SU-DHL-6 (cell line): ENCODE results near the gene MRPL20.

ENCODE experiments used
- EZH2phosphoT487 ChIP-seq: fragments of 200-600 bp; sonication (generic), shearing (Covaris generic); conservative IDR thresholded peaks from 2 replicates; pipeline ENCODE4 v1.6.1; 2018; ENCODE audit warnings: mild to moderate bottlenecking, antibody characterized with exemption, low read length, moderate library complexity, mixed read lengths
- TF ChIP-seq, protein P1 (sequence below): fragments of 200-600 bp; sonication (generic); IDR thresholded peaks from one replicate; pipeline ENCODE4 v1.5.1; 2017; ENCODE audit warnings: antibody characterized with exemption, mild to moderate bottlenecking, low read length, moderate library complexity; ENCODE audit not compliant: insufficient read depth, poor library complexity, severe bottlenecking

DNA sequence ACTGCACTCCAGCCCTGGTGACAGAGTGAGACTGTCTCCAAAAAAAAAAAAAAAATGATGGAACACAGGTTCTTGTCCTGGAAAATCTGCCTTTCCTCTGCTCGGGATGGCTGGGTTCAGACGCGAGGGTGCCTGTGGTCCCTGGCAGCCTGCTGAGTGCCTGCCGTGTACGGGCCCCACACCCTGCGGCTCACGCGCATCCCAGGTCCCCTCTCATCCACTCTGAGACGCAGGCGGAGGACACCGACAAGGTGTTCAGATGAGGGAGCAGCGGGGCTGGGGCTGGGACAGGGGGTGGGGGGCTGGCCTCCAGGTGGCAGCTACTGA lies 18.3 kb upstream of the MRPL20 start:
- TF ChIP-seq, protein P1, sequence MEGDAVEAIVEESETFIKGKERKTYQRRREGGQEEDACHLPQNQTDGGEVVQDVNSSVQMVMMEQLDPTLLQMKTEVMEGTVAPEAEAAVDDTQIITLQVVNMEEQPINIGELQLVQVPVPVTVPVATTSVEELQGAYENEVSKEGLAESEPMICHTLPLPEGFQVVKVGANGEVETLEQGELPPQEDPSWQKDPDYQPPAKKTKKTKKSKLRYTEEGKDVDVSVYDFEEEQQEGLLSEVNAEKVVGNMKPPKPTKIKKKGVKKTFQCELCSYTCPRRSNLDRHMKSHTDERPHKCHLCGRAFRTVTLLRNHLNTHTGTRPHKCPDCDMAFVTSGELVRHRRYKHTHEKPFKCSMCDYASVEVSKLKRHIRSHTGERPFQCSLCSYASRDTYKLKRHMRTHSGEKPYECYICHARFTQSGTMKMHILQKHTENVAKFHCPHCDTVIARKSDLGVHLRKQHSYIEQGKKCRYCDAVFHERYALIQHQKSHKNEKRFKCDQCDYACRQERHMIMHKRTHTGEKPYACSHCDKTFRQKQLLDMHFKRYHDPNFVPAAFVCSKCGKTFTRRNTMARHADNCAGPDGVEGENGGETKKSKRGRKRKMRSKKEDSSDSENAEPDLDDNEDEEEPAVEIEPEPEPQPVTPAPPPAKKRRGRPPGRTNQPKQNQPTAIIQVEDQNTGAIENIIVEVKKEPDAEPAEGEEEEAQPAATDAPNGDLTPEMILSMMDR = no peak
- no peak for TF ChIP-seq EZH2phosphoT487
